Stimulated activated naive CD8-positive, alpha-beta T cell treated with anti-CD3 and anti-CD28 coated beads, Interleukin-15, Interleukin-2, amounts not matched to agents 100 ng/mL and 50 ng/mL, for 24 hours (primary cell): ENCODE results near the gene MGAT5.
"Not testable (repeated sequence)": the region's sequence is repeated elsewhere in the genome, so short reads cannot be mapped to it uniquely, and the experiment has no call there.

Experiments
- H3K27ac Mint-ChIP-seq: one replicate; pipeline ENCODE4 v1.8.0; 2021; ENCODE audit warnings: mild to moderate bottlenecking, mixed read lengths
- H3K27me3 Mint-ChIP-seq: one replicate; pipeline ENCODE4 v1.8.0; 2021; ENCODE audit warnings: mixed read lengths
- H3K36me3 Mint-ChIP-seq: one replicate; pipeline ENCODE4 v1.8.0; 2021; ENCODE audit warnings: low read depth, mixed read lengths
- H3K4me1 Mint-ChIP-seq: one replicate; pipeline ENCODE4 v1.8.0; 2021; ENCODE audit warnings: low read depth, mixed read lengths
- H3K4me3 Mint-ChIP-seq: one replicate; pipeline ENCODE4 v1.8.0; 2021; ENCODE audit warnings: mild to moderate bottlenecking, mixed read lengths
- H3K9me3 Mint-ChIP-seq: one replicate; pipeline ENCODE4 v1.8.0; 2021; ENCODE audit warnings: mixed read lengths

Gene MGAT5

DNA sequence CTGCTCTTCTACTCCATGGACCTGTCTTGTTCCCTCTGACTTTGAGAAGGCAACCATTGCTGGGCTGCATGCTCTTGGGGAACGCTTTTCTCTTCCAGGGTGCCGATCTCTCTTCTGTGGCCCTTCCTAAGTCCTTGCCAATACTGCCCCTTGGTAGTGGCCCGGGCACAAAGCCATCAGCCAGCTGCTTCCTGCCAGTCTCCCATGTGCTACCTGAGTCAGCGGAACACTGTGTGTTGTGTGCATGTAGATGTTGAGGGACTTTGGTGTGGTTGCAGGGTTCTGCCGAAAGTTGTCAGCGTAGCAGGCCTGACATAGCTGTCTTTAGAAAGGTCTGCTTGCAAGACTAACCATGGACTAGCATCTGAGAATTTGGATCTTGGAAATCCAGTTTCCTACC, 35.4 kb downstream of the MGAT5 start:
- Mint-ChIP-seq H3K27me3 (no peaks in the 10 kb centered on the region), H3K27ac (no peak overlapping the region), H3K4me1 (peaks cover 13% of the 10 kb centered on the region), H3K9me3 (no peaks in the 10 kb centered on the region), H3K4me3 (no peak overlapping the region), H3K36me3 (peaks cover 14% of the 10 kb centered on the region)

DNA sequence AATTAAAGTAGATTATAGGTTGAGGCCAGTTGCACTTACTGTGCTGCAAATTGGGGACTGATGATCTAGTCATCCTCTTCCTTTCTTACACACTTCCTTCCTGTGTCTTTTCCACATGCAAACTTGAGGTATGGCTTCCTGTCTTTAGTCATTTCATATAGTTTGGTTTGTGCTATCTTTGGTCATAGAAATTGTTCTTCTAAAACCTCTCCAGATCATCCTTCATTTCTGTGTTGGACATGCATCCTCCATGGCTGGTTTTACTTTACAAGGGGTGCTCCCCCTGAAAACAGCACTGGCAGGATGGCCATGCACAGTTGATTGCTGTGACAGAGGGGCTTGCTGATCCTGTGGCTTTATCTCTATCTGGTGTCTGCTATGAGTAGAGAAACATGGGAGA, 36.5 kb downstream of the MGAT5 start:
- Mint-ChIP-seq H3K9me3 (no peaks in the 10 kb centered on the region), H3K36me3 (peaks cover 20% of the 10 kb centered on the region), H3K4me3 (no peak overlapping the region), H3K27me3 (no peaks in the 10 kb centered on the region), H3K27ac (no peak overlapping the region), H3K4me1 (peaks cover 19% of the 10 kb centered on the region)

DNA sequence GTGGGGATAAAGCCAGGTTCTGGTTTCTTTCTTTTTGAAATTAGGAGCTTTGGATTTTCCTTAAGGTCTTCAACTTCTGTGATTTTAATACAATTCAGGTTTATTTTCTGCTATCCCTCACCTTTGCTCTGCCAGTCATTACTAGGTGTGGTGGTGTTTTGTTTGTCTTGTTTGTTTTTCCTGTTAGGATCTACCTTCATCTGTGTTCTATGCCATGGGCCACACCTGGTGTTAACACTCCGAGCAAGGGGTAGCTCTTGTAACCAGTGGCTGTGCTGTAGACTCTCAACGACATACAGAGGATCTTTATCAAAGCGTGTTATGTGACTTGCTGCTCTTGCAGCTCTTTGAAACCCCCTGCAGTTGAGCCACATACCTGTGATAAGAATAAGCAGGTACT, 38.6 kb downstream of the MGAT5 start:
- peak overlapping the region; percentile 72 for H3K27ac Mint-ChIP-seq
- H3K27me3 Mint-ChIP-seq: no peaks in the 10 kb centered on the region
- no peaks in the 10 kb centered on the region for H3K9me3 Mint-ChIP-seq
- H3K4me1 Mint-ChIP-seq: peaks cover 40% of the 10 kb centered on the region
- peaks cover 26% of the 10 kb centered on the region for H3K36me3 Mint-ChIP-seq
- no peak overlapping the region for H3K4me3 Mint-ChIP-seq

DNA sequence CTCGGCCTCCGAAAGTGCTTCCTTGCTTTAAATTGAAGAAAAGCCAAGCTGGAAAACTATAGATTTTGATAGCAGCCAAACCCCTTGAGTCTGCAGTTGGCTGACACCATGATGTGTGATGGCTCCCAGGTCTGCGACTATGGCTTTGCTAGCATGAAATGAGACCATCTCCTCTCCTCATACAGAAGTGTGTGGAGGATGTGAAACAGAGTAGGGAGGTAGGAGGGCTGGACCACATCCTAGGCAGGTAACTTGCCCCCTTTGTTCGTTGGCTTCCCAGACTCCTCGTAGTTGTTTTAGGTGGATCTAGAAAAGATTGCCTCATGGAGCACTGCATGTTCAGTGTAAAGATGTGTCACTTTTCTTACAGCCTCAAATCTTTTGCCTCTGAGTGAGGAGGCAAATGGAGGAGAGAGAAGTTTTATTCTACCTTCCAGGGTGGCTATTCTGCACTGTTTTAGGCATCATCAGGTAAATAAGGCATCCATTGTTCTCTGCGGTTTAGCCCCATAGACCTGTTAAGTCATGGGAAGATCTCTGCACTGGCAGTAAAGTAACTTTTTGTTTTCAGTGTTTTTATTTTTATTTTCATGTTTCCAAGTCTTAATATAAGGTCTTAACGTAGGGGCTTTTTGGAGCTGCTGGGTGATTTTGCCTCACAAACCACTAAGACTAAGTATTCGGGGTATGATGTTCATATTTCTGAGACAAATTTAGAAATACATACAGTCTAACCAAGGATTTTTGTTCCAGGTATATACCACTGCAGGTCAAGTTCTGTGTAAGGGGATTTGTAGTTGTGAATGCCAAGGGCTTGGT, 40.1 kb downstream of the MGAT5 start:
- Mint-ChIP-seq H3K4me3 (no peak overlapping the region), H3K4me1 (peaks cover 44% of the 10 kb centered on the region), H3K36me3 (peaks cover 33% of the 10 kb centered on the region), H3K27me3 (no peaks in the 10 kb centered on the region), H3K9me3 (peaks cover 3% of the 10 kb centered on the region), H3K27ac (peak overlapping the region; percentile 51)

DNA sequence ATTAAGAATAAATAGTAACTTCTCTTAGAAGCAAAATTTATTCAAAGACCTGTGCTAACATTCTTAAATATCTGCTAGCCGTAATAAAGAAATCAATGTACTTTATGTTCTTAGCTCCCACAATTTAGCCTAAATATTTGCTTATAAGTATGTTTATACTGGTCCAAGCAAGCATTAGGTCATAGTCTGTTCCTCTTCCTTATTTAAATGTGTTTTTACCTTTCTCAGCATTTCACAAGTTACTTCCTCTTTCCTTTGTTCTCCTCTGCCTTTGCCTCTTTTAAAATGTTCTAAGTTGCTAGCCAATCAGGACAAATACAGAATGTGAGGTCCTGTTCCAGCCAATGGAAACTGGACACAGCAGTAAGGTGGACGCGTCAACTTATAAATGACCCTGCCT, 40.7 kb downstream of the MGAT5 start:
- H3K9me3 Mint-ChIP-seq, H3K4me3 Mint-ChIP-seq, H3K27me3 Mint-ChIP-seq: not testable (repeated sequence)
- Mint-ChIP-seq H3K27ac (peak overlapping the region; percentile 50), H3K4me1 (peaks cover 47% of the 10 kb centered on the region), H3K36me3 (peaks cover 37% of the 10 kb centered on the region)

DNA sequence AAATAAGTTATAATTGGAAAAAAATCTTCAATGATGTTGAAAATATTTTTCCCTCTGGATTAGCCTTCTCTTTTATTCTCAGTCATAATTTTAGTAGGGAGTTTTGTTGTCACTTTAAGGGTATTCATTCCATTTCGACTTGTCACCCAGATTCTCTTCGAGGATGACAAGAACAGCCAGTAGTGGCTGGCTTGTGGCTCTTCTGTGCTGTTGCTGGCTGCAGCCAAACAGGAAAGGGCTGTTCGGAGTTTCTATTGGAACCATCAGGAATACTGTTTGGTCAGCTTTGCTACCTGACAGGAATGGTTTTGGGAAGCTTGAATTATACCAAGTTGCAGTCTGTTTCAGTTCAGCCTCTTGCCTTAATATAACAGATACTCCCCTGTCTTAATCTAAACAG, 41.6 kb downstream of the MGAT5 start:
- H3K4me3 Mint-ChIP-seq: no peak overlapping the region
- H3K27me3 Mint-ChIP-seq: no peaks in the 10 kb centered on the region
- peaks cover 55% of the 10 kb centered on the region for H3K4me1 Mint-ChIP-seq
- H3K36me3 Mint-ChIP-seq: peaks cover 40% of the 10 kb centered on the region
- H3K9me3 Mint-ChIP-seq: peaks cover 3% of the 10 kb centered on the region
- peak overlapping the region; percentile 70 for H3K27ac Mint-ChIP-seq

DNA sequence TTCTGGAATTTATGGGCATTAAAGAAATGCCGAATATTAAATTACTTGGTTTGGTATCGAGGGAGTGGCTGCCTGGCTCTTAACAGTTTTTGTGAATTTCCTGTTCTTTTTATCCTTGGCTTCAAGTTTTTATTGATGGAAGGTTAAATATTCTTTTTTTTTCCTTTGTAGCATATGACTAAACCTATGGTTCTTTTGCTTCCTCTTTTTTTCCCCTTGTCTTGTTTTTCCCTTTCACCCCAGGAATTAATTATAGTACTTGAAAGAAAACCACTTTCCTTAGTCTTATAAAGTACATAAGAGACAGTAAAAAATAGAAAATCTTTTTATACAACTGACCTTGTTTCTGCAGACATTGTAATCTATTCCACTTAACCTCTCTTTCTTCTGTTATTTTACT, 42.4 kb downstream of the MGAT5 start:
- Mint-ChIP-seq H3K9me3 (peaks cover 3% of the 10 kb centered on the region), H3K36me3 (peaks cover 40% of the 10 kb centered on the region), H3K4me1 (peaks cover 64% of the 10 kb centered on the region), H3K4me3 (no peak overlapping the region), H3K27me3 (no peaks in the 10 kb centered on the region), H3K27ac (peak overlapping the region; percentile 70)

DNA sequence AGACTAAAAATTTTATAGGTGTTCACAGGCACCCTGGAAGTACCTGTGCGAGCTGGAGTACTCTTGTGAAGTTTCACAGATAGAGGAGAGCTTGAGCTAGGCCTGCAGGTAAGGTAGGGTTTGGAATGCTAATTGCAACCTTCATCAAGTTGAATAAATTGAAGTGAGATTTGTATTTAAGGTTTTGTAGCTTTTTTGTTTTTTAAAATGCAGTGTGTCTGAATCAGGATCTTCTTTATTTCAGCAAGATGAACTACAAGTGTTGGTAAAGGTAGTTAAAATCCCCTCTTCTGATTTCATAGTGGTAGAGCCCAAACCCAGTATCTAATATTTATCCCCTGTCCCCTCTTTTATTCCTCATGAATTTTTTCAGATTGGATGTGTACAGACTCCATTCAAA, 45.5 kb downstream of the MGAT5 start:
- Mint-ChIP-seq H3K36me3 (peaks cover 38% of the 10 kb centered on the region), H3K27ac (no peak overlapping the region), H3K4me1 (peaks cover 81% of the 10 kb centered on the region), H3K9me3 (peaks cover 3% of the 10 kb centered on the region), H3K27me3 (no peaks in the 10 kb centered on the region), H3K4me3 (no peak overlapping the region)

DNA sequence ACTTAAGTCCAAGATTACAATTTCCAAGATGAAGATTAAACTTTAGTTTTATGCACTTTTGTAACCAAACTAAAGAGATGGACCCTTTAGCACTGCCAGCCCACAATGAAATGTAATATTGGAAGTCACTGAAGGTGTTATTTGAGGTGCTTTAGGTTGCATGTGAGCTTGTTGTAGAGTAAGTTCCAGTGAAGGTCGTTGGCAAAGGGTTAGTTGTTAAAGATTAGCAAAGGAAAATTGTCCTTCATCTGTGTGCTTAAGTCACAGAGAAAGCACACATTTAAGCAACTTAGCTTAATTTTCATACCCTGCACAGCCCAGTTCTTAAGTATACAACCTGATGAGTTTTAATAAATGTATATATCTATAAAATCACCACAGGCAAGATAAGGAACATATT, 46.7 kb downstream of the MGAT5 start:
- Mint-ChIP-seq H3K9me3 (peaks cover 3% of the 10 kb centered on the region), H3K4me3 (no peak overlapping the region), H3K4me1 (peaks cover 81% of the 10 kb centered on the region), H3K36me3 (peaks cover 36% of the 10 kb centered on the region), H3K27ac (peak overlapping the region; percentile 17), H3K27me3 (no peaks in the 10 kb centered on the region)

DNA sequence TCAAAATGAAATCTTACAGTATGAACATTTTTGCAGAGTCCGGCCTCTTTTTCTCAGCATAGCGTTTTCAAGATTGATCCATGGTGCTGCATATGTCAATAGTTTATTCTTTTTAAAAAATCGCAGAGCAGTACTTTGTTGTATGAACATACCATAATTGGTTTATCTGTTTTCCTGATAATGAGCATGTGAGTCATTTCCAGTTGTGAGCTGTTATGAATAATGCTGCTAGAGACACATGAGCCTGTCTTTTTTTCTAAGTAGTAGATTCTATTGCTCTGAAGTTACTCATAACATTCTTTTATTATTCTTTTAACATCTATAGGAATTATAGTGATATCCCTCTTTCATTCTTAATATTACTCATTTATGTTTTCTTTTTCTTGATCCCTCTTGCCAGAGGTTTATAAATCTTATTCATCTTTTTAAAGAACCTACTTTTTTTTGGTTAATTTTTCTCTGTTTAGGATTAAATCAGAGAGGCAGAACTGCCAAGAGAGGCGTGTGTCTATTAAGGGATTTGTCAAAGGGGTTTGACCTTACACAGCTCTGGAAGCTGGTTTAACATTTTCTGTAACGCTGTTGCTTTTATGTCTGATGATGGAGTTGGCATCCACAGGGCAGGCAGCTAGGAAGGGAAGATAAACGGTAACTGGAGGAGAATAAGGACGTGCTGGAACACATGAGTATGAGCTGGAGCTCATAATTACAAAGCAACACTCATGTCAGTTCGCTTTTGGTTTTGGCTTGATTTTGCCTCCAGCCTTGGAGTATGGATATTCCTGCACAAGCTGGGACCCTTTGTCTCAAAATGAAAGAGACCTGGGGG, 47.4 kb downstream of the MGAT5 start:
- Mint-ChIP-seq H3K27ac (peak overlapping the region; percentile 56), H3K9me3 (peaks cover 3% of the 10 kb centered on the region), H3K27me3 (no peaks in the 10 kb centered on the region), H3K4me1 (peaks cover 76% of the 10 kb centered on the region), H3K36me3 (peaks cover 36% of the 10 kb centered on the region), H3K4me3 (no peak overlapping the region)

DNA sequence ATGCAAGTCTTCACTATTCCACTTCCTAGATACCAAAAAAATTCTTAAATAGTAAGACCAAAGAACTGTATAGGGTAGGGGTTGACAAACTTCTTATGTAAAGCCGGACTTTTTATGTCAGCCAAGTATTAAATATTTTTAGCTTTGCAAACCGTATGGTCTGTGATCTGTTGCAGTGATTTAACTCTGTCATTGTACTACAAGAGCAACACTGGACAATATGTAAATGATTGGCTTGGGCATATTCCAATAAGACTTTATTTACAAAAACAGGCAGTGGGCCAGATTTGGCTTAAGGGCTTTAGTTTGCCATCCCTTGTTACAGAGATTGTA, 48.0 kb downstream of the MGAT5 start:
- no peak overlapping the region for H3K27ac Mint-ChIP-seq
- no peaks in the 10 kb centered on the region for H3K27me3 Mint-ChIP-seq
- peaks cover 76% of the 10 kb centered on the region for H3K4me1 Mint-ChIP-seq

DNA sequence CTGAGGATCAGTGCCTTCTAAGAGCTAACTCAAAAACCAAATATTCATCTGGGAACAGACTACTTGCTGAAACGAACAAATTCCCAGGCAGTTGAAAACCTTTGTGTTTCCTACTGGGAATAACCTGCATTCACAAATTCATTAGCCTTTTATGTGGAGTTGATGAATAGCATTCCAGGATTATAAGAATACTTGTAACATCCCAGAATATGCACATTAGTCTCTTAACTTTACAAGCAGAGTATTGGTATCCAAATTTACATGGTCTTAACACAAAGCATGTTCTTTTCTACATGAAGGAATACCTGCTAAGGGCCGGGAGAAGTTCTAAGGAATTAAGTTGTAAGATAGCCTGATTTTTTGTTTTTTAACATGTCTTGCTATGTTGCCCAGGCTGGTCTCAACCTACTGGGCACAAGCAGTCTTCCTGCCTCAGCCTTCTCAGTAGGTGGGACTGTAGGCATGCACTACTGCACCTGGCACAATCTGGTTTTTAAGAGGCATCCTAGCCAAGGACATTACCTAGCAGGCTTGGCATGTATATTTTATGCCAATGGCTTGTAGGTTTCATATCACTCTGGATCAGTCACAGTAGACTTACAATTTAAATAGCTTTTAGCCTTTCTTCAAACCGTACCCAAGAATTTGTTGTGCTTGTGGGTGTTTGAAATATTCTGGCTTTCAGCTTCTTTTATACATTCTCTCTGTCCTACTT, 50.7 kb downstream of the MGAT5 start:
- Mint-ChIP-seq H3K27me3 (no peaks in the 10 kb centered on the region), H3K4me1 (peaks cover 88% of the 10 kb centered on the region), H3K9me3 (peaks cover 6% of the 10 kb centered on the region), H3K36me3 (peaks cover 29% of the 10 kb centered on the region), H3K4me3 (no peak overlapping the region), H3K27ac (no peak overlapping the region)

More for the DNA sequence above, 48.0 kb downstream of the MGAT5 start:
- Mint-ChIP-seq H3K4me3 (no peak overlapping the region), H3K9me3 (peaks cover 3% of the 10 kb centered on the region), H3K36me3 (peaks cover 30% of the 10 kb centered on the region)

DNA sequence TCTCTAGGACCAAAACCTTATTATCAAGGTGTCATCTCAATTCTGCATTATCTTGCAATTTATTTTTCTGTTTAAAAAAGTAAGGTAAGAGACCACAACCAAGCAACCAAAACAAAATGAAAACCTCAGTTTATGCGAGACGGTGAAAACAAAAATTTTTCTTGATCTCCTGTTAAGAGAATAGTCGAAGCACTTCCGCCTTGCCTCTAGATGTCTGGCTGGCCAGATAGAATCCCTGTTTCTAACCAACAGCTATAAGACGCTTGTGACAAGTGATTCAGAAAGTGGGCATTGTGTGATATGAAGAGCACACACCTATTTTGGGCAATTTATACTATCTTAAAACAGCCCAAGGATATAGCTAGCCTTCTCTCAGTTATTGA, 51.2 kb downstream of the MGAT5 start:
- Mint-ChIP-seq H3K36me3 (peaks cover 31% of the 10 kb centered on the region), H3K9me3 (peaks cover 7% of the 10 kb centered on the region), H3K27me3 (no peaks in the 10 kb centered on the region), H3K4me3 (no peak overlapping the region), H3K4me1 (peaks cover 88% of the 10 kb centered on the region), H3K27ac (no peak overlapping the region)

DNA sequence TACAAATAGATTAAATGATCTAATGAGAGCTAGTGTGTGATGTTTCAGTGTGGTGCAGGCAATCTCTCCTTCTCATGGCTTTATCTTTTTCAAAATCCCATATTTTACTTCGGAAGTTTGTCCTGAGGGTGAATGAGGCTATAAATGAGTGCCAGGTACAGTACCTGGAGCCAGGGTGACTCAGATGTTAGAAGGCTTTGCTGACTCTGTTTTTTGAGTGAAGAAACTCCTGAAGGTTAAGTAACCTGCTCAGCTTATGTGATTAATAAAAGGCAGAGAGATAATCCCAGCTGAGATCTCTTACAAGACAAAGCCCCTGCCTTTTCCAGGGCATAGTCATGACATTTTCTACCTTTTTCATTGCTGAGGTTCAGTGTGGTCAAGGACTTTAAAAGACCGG, 52.6 kb downstream of the MGAT5 start:
- H3K27ac Mint-ChIP-seq: peak overlapping the region; percentile 11
- no peaks in the 10 kb centered on the region for H3K27me3 Mint-ChIP-seq
- H3K9me3 Mint-ChIP-seq: peaks cover 7% of the 10 kb centered on the region
- H3K36me3 Mint-ChIP-seq: peaks cover 35% of the 10 kb centered on the region
- no peak overlapping the region for H3K4me3 Mint-ChIP-seq
- H3K4me1 Mint-ChIP-seq: peaks cover 88% of the 10 kb centered on the region

DNA sequence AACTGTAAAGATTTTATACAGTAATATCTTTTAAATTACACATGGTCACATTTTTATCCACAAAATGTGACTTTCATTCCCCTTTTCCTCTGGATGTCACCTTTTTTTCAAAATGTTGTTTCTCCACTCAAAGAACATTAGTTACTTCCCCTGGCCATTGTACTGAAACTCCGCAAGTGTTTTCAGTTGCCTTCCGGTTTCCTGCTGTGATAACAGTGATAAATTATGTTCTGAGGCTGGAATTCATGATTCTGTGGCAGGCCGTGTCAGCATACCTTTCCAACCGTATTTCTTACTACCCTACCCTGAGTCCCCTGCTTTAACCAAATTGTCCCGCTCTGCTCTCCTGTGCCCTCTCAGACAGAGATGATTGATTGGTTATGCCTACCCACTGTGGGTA, 53.5 kb downstream of the MGAT5 start:
- Mint-ChIP-seq H3K4me1 (peaks cover 91% of the 10 kb centered on the region), H3K4me3 (no peak overlapping the region), H3K27ac (peak overlapping the region; percentile 2), H3K27me3 (no peaks in the 10 kb centered on the region), H3K9me3 (peaks cover 7% of the 10 kb centered on the region), H3K36me3 (peaks cover 36% of the 10 kb centered on the region)
